Pulmonary artery endothelial cell (primary cell): ENCODE data around the gene OR2T4. TPM values are rescaled to one million over a fixed set of nuclear protein-coding genes. Genes with fewer than 3 reads are reported as not detected.

Source experiments
- DNase-seq: peaks from one replicate; pipeline ENCODE4 v3.0.0-alpha.2; 2011; ENCODE audit warnings: low read depth, low spot score
- total RNA-seq: library from RNA; depleted of rRNA; stranded (reverse); fragments of >200 nt; gene quantifications from 2 replicates; pipeline ENCODE4 v1.2.3, GENCODE V29; 2014

Gene OR2T4
- total RNA-seq = not detected in 2 replicates

- DNase-seq = no peak
These were observed at the start of gene OR2T4 for GRCh38 chr1:248361121-248361715. TSS of gene OR2T4 (plus strand) at chr1:248361665. CDS start at chr1:248361665, 0 bp downstream.

- no peak for DNase-seq
These were observed 44.7 kb upstream of the OR2T4 start for GRCh38 chr1:248316796-248317195.

GRCh38 chr1:248324468-248324867 is 37.0 kb upstream of the OR2T4 start, which contains the start of gene OR2M7:
TSS of gene OR2M7 (minus strand) at chr1:248324568. CDS start at chr1:248324568, 0 bp downstream.
- no peak for DNase-seq

GRCh38 chr1:248343451-248343850 is 18.0 kb upstream of the OR2T4 start:
- DNase-seq = no peak

- no peak for DNase-seq
These were observed 13.0 kb upstream of the OR2T4 start, which contains the start of gene OR14C36 for GRCh38 chr1:248348475-248348874. TSS of gene OR14C36 (plus strand) at chr1:248348775. CDS start at chr1:248348775, 0 bp downstream.

- DNase-seq = no peak
These were observed 2.0 kb upstream of the OR2T4 start for GRCh38 chr1:248359415-248359814.

- DNase-seq = no peak
These were observed 5.1 kb downstream of the OR2T4 start for GRCh38 chr1:248366609-248367008.

GRCh38 chr1:248372394-248372793 is 10.9 kb downstream of the OR2T4 start:
- no peak for DNase-seq

- DNase-seq = no peak
These were observed 12.3 kb downstream of the OR2T4 start for GRCh38 chr1:248373761-248374160.

GRCh38 chr1:248375446-248375845 is 14.0 kb downstream of the OR2T4 start, which contains the start of gene OR2T6:
TSS of gene OR2T6 (plus strand) at chr1:248375746. CDS start at chr1:248387609, 11,863 bp downstream.
- no peak for DNase-seq

GRCh38 chr1:248376916-248377315 is 15.5 kb downstream of the OR2T4 start:
- DNase-seq = no peak

- DNase-seq = no peak
These were observed 19.4 kb downstream of the OR2T4 start for GRCh38 chr1:248380854-248381253.

GRCh38 chr1:248388426-248388825 is 27.0 kb downstream of the OR2T4 start:
- DNase-seq = no peak

GRCh38 chr1:248393050-248393449 is 31.6 kb downstream of the OR2T4 start:
- DNase-seq = no peak

GRCh38 chr1:248402748-248403147 is 41.3 kb downstream of the OR2T4 start, which contains the start of gene OR2T1:
TSS of gene OR2T1 (plus strand) at chr1:248403048. CDS start at chr1:248406148, 3,100 bp downstream.
- no peak for DNase-seq

GRCh38 chr1:248404024-248404423 is 42.6 kb downstream of the OR2T4 start:
- no peak for DNase-seq

GRCh38 chr1:248406721-248407692 is 45.5 kb downstream of the OR2T4 start:
- DNase-seq = no peak

Other genes with a start within 250 kb of the OR2T4 start
- not detected in 2 replicates for gene OR2M5, start 216.5 kb upstream of the OR2T4 start, total RNA-seq
- gene OR2M2, start 186.8 kb upstream of the OR2T4 start, total RNA-seq = not detected in 2 replicates
- not detected in 2 replicates for gene OR2M3, start 164.4 kb upstream of the OR2T4 start, total RNA-seq
- gene OR2M4, start 130.2 kb upstream of the OR2T4 start, total RNA-seq = not detected in 2 replicates
- not detected in 2 replicates for gene OR2T33, start 83.7 kb upstream of the OR2T4 start, total RNA-seq
- not detected in 2 replicates for gene OR2T12, start 58.2 kb upstream of the OR2T4 start, total RNA-seq
- gene OR2M7, start 37.1 kb upstream of the OR2T4 start, total RNA-seq = not detected in 2 replicates
- gene OR14C36, start 12.9 kb upstream of the OR2T4 start, total RNA-seq = not detected in 2 replicates
- gene OR2T6, start 14.1 kb downstream of the OR2T4 start, total RNA-seq = not detected in 2 replicates
- not detected in 2 replicates for gene OR2T1, start 41.4 kb downstream of the OR2T4 start, total RNA-seq
- gene OR2T2, start 84.0 kb downstream of the OR2T4 start, total RNA-seq = not detected in 2 replicates
- gene OR2T3, start 111.7 kb downstream of the OR2T4 start, total RNA-seq = not detected in 2 replicates
- gene OR2T5, start 126.9 kb downstream of the OR2T4 start, total RNA-seq = not detected in 2 replicates
- not detected in 2 replicates for gene OR2G6, start 146.4 kb downstream of the OR2T4 start, total RNA-seq
- not detected in 2 replicates for gene OR2T29, start 201.1 kb downstream of the OR2T4 start, total RNA-seq
- not detected in 2 replicates for gene OR2T34, start 213.1 kb downstream of the OR2T4 start, total RNA-seq
- not detected in 2 replicates for gene OR2T10, start 236.0 kb downstream of the OR2T4 start, total RNA-seq